HCT116 (cell line): ENCODE results near the gene UBE2R2. TPM values are rescaled to one million over a fixed set of nuclear protein-coding genes. Genes with fewer than 3 reads are reported as not detected.

ENCODE experiments used
- ATAC-seq: fragments of 200-7000 bp; cut with Tn5 transposase; 2 replicates; pipeline ENCODE4 v1.9.1; 2020; ENCODE audit warnings: mild to moderate bottlenecking, moderate library complexity
- BruUV-seq: library from RNA; stranded (reverse); fragments of 400-500 nt; replicated peaks from 2 replicates; lab custom pipeline; 2021; lab: Mats Ljungman, UMichigan
- CTCF ChIA-PET: fragments of 300-600 bp; sonication (Branson Sonifier 250); formaldehyde crosslinking; loops from one replicate; lab custom pipeline; 2021; ENCODE audit warnings: antibody characterized with exemption; lab: Charles Lee
- POLR2A ChIA-PET: fragments of 300-600, 350-600 bp; sonication (Branson Sonifier 250); formaldehyde crosslinking; loops from one replicate; lab custom pipeline; 2021; ENCODE audit warnings: antibody characterized with exemption; lab: Charles Lee
- RAD21 ChIA-PET, 2 experiments: fragments of 300-600 bp; sonication (Branson Sonifier 250); formaldehyde crosslinking; loops; one replicate each; lab custom pipeline; 2023; ENCODE audit warnings: low total read pairs in 2 of 2; ENCODE audit not compliant: uncharacterized antibody in 2 of 2, unreplicated experiment in 2 of 2, low non-redundant PET in 1 of 2; lab: Charles Lee
- DNase-seq: peaks from one replicate; pipeline ENCODE4 v3.0.0-alpha.2; 2010; ENCODE audit warnings: low read depth, low spot score
- H2AFZ ChIP-seq: fragments of 200-600 bp; shearing (Covaris generic), sonication (generic); 2 replicates; pipeline ENCODE4 v1.6.1; 2017; ENCODE audit warnings: low read depth, mixed run types, mixed read lengths, antibody characterized with exemption, low read length; ENCODE audit not compliant: poor library complexity, severe bottlenecking
- H3K27ac ChIP-seq: 2 replicates; pipeline ENCODE4 v1.5.1; 2012; ENCODE audit warnings: low read depth, low read length
- H3K27me3 ChIP-seq: fragments of 200-600 bp; sonication (generic); 2 replicates; pipeline ENCODE4 v1.6.1; 2016; ENCODE audit warnings: mixed run types, low read length, mixed read lengths; ENCODE audit not compliant: insufficient read depth
- H3K36me3 ChIP-seq, 2 experiments: fragments of 200-500 bp in 1 of 2; fragments of 200-600 bp in 1 of 2; sonication (Bioruptor generic) in 1 of 2; sonication (generic) in 1 of 2; 2 replicates each; pipeline versions ENCODE4 v1.5.1 to v1.6.1; 2014 to 2016; ENCODE audit warnings: low read length in 2 of 2, inconsistent platforms in 1 of 2, mixed read lengths in 1 of 2, mixed run types in 1 of 2; ENCODE audit not compliant: insufficient read depth in 2 of 2, control insufficient read depth in 1 of 2
- H3K4me1 ChIP-seq, 2 experiments: fragments of 200-600 bp in 1 of 2; sonication (generic) in 1 of 2; 2 replicates each; pipeline versions ENCODE4 v1.5.1 to v1.6.1; 2012 to 2017; ENCODE audit warnings: low read length in 2 of 2, inconsistent platforms in 1 of 2, mild to moderate bottlenecking in 1 of 2, mixed read lengths in 1 of 2, mixed run types in 1 of 2, moderate library complexity in 1 of 2; ENCODE audit not compliant: insufficient read depth in 2 of 2, control insufficient read depth in 1 of 2
- H3K4me2 ChIP-seq: fragments of 200-600 bp; sonication (generic); 2 replicates; pipeline ENCODE4 v1.6.1; 2017; ENCODE audit warnings: mixed run types, low read length, mixed read lengths
- H3K4me3 ChIP-seq, 2 experiments: fragments of 200-600 bp in 1 of 2; sonication (generic) in 1 of 2; replicated peaks in 1 of 2; 2 replicates each; pipeline ENCODE4 v1.5.1; 2011 to 2016; ENCODE audit warnings: low read length in 2 of 2, control low read depth in 1 of 2, low read depth in 1 of 2, mild to moderate bottlenecking in 1 of 2, mixed read lengths in 1 of 2, mixed run types in 1 of 2
- H3K79me2 ChIP-seq: fragments of 200-600 bp; sonication (generic); 2 replicates; pipeline ENCODE4 v1.6.1; 2017; ENCODE audit warnings: mild to moderate bottlenecking, mixed run types, low read length, moderate library complexity, mixed read lengths; ENCODE audit not compliant: insufficient read depth
- H3K9ac ChIP-seq: fragments of 200-600 bp; sonication (generic); 2 replicates; pipeline ENCODE4 v1.6.1; 2016; ENCODE audit warnings: low read length, mixed read lengths
- H3K9me2 ChIP-seq: fragments of 200-600 bp; sonication (generic), shearing (Covaris generic); 2 replicates; pipeline ENCODE4 v1.6.1; 2017; ENCODE audit warnings: mixed run types, mild to moderate bottlenecking, moderate library complexity; ENCODE audit not compliant: insufficient read depth
- H3K9me3 ChIP-seq, 2 experiments: fragments of 200-500 bp in 1 of 2; fragments of 200-600 bp in 1 of 2; sonication (Bioruptor generic) in 1 of 2; sonication (generic) in 1 of 2; 2 replicates each; pipeline ENCODE4 v1.6.1; 2014 to 2017; ENCODE audit warnings: low read length in 2 of 2, mixed read lengths in 2 of 2, inconsistent platforms in 1 of 2, low read depth in 1 of 2, mild to moderate bottlenecking in 1 of 2, mixed run types in 1 of 2, moderate library complexity in 1 of 2; ENCODE audit not compliant: control insufficient read depth in 1 of 2, insufficient read depth in 1 of 2
- H4K20me1 ChIP-seq: fragments of 200-600 bp; sonication (generic), shearing (Covaris generic); 2 replicates; pipeline ENCODE4 v1.6.1; 2017; ENCODE audit warnings: mixed run types, mild to moderate bottlenecking, moderate library complexity; ENCODE audit not compliant: insufficient read depth
- CEBPB ChIP-seq: IDR thresholded peaks from 2 replicates; pipeline ENCODE4 v1.6.1; 2012; ENCODE audit warnings: low read depth
- EGR1 ChIP-seq: IDR thresholded peaks from 2 replicates; pipeline ENCODE4 v1.6.1; 2012; ENCODE audit warnings: low read depth
- SIN3A ChIP-seq: IDR thresholded peaks from 2 replicates; pipeline ENCODE4 v1.6.1; 2012; ENCODE audit warnings: low read depth
- SP1 ChIP-seq: IDR thresholded peaks from 2 replicates; pipeline ENCODE4 v1.6.1; 2012; ENCODE audit warnings: low read depth
- SRF ChIP-seq: IDR thresholded peaks from 2 replicates; pipeline ENCODE4 v1.6.1; 2012; ENCODE audit warnings: low read depth
- intact Hi-C: fragments of 100-400 bp; cut with micrococcal nuclease; formaldehyde crosslinking; loops from 2 replicates; pipeline ENCODE4 v1.10.0; 2022
- total RNA-seq: library from RNA; stranded (reverse); gene quantifications from one replicate; pipeline ENCODE4 v1.2.1, GENCODE V29; 2021; ENCODE audit not compliant: unreplicated experiment
- TF ChIP-seq, protein P1 (sequence below): IDR thresholded peaks from 2 replicates; pipeline ENCODE4 v1.6.1; 2012
- TF ChIP-seq, protein P2 (sequence below): IDR thresholded peaks from 2 replicates; pipeline ENCODE4 v1.6.1; 2011; ENCODE audit warnings: mild to moderate bottlenecking, low read length, moderate library complexity; ENCODE audit not compliant: insufficient replicate concordance; ENCODE audit errors: extremely low read depth

Gene UBE2R2
- total RNA-seq, 1 experiment from 2014 or later, result 47.0 TPM

DNA sequence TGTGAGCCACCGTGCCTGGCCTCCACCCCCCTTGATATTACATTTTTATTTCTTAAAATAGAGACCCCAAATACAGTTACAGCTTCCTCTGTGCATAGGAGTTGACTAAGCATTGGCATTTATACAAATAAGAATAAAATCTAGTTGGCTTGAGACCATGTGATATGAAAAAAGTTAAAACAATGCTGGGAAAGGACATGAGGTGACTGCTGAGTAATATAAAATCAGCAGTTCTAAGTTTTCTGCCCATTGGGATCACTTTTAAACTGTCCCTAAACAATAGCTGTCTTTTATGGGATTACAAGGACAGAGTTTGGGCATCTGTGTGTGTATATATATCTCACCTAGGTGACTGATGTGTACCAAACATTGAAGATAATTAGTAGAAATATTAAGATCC, 96.6 kb downstream of the UBE2R2 start:
- no peak overlapping the region for H2AFZ ChIP-seq
- H3K79me2 ChIP-seq, result peaks cover 31% of the 10 kb centered on the region
- H3K4me3 ChIP-seq, result no peak overlapping the region
- H3K4me1 ChIP-seq, result no peaks in the 10 kb centered on the region
- peaks cover 3% of the 10 kb centered on the region; the same call in 1 of the 2 replicates for H4K20me1 ChIP-seq
- H3K9ac ChIP-seq, result no peak overlapping the region
- H3K9me2 ChIP-seq, result no peaks in the 10 kb centered on the region
- BruUV-seq, result no TSS peak
- intact Hi-C loops, result loop anchor here (10.0 kb wide), 1 partner anchor 99 kb away; the partner anchor contains the start of gene UBE2R2
- no peak for TF ChIP-seq SRF
- TF ChIP-seq, protein P1, sequence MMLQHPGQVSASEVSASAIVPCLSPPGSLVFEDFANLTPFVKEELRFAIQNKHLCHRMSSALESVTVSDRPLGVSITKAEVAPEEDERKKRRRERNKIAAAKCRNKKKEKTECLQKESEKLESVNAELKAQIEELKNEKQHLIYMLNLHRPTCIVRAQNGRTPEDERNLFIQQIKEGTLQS, result no peak
- TF ChIP-seq CEBPB, result no peak
- no peak for TF ChIP-seq SIN3A
- TF ChIP-seq SP1, result no peak
- TF ChIP-seq EGR1, result no peak
- TF ChIP-seq, protein P2, sequence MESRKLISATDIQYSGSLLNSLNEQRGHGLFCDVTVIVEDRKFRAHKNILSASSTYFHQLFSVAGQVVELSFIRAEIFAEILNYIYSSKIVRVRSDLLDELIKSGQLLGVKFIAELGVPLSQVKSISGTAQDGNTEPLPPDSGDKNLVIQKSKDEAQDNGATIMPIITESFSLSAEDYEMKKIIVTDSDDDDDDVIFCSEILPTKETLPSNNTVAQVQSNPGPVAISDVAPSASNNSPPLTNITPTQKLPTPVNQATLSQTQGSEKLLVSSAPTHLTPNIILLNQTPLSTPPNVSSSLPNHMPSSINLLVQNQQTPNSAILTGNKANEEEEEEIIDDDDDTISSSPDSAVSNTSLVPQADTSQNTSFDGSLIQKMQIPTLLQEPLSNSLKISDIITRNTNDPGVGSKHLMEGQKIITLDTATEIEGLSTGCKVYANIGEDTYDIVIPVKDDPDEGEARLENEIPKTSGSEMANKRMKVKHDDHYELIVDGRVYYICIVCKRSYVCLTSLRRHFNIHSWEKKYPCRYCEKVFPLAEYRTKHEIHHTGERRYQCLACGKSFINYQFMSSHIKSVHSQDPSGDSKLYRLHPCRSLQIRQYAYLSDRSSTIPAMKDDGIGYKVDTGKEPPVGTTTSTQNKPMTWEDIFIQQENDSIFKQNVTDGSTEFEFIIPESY, result no peak
- H3K36me3 ChIP-seq, result peaks cover 6 to 28% of the 10 kb centered on the region in 2 experiments; a peak in 3 of 4 replicates
- ATAC-seq (no peak), DNase-seq (no peak)
- no peak overlapping the region for H3K27ac ChIP-seq
- no peaks in the 10 kb centered on the region for H3K9me3 ChIP-seq
- H3K4me2 ChIP-seq, result no peak overlapping the region
- POLR2A ChIA-PET, result no interaction called here
- no peaks in the 10 kb centered on the region for H3K27me3 ChIP-seq
- RAD21 ChIA-PET, result no interaction called here
- CTCF ChIA-PET, result interaction anchor here (1.1 to 1.7 kb wide), 2 partner anchors 11 to 176 kb away, joined by 3 to 7 read pairs; no protein-coding TSS in a partner anchor
